Esophagus squamous epithelium (tissue), 5 donors: Measurements from ENCODE around the gene PRKCZ. TPM values are rescaled to one million over a fixed set of nuclear protein-coding genes. Genes with fewer than 3 reads are reported as not detected.

ENCODE experiments used
- DNase-seq: peaks from one replicate; lab custom pipeline; 2025; lab: John Stamatoyannopoulos, UW
- H3K27ac ChIP-seq, 4 donors: fragments of 200-600 bp; sonication (generic); one replicate each; pipeline ENCODE4 v1.5.1; 2016 to 2019; ENCODE audit warnings: mild to moderate bottlenecking in 1 of 4
- H3K27me3 ChIP-seq, 4 donors: fragments of 200-600 bp; sonication (generic); 1 replicate in 3 of 4; 2 replicates in 1 of 4; pipeline versions ENCODE4 v1.5.1 to v1.6.0; 2017 to 2021; ENCODE audit warnings: antibody characterized with exemption in 1 of 4
- H3K36me3 ChIP-seq, 3 donors: fragments of 200-600 bp; sonication (generic); one replicate each; pipeline ENCODE4 v1.5.1; 2016 to 2019
- H3K4me1 ChIP-seq, 3 donors: fragments of 200-600 bp; sonication (generic); one replicate each; pipeline ENCODE4 v1.5.1; 2017 to 2019
- H3K4me3 ChIP-seq, 4 donors: fragments of 200-600 bp; sonication (generic); 1 replicate in 3 of 4; 2 replicates in 1 of 4; pipeline ENCODE4 v1.5.1; 2016 to 2019; ENCODE audit warnings: mild to moderate bottlenecking in 2 of 4, moderate library complexity in 1 of 4
- H3K9me3 ChIP-seq, 3 donors: fragments of 200-600 bp; sonication (generic); one replicate each; pipeline ENCODE4 v1.5.1; 2016 to 2019
- POLR2A ChIP-seq, 4 donors: fragments of 450-650 bp; IDR thresholded peaks; one replicate each; pipeline ENCODE4 v1.6.1; 2017; ENCODE audit warnings: antibody characterized with exemption in 4 of 4, mild to moderate bottlenecking in 4 of 4, moderate library complexity in 3 of 4
- WGBS, 2 donors: methylation state at CpG; one replicate each; pipeline ENCODE4 v1.1.5; 2018; 5-methylcytosine and 5-hydroxymethylcytosine counted together
- intact Hi-C: fragments of 100-400 bp; cut with DNase I; formaldehyde crosslinking; loops from one replicate; pipeline ENCODE4 v1.15.0; 2022
- total RNA-seq, 4 donors: library from RNA; depleted of rRNA; stranded (reverse); fragments of >200 nt; gene quantifications; one replicate each; pipeline ENCODE4 v1.1.0, GENCODE V29; 2016
- TF ChIP-seq, protein P1 (sequence below), 6 experiments: fragments of 450-650 bp in 4 of 6; fragments of 200-600 bp in 2 of 6; sonication (generic) in 2 of 6; IDR thresholded peaks; one replicate each; pipeline ENCODE4 v1.5.1; 2016 to 2019; ENCODE audit warnings: antibody characterized with exemption in 6 of 6, mild to moderate bottlenecking in 4 of 6, moderate library complexity in 4 of 6
- donor health status: DM: yes; HTN: yes; CAD: no.

PRKCZ gene
- total RNA-seq, 4 donors from 2014 or later: 14.5 to 23.8 (median 17.5) TPM

DNA sequence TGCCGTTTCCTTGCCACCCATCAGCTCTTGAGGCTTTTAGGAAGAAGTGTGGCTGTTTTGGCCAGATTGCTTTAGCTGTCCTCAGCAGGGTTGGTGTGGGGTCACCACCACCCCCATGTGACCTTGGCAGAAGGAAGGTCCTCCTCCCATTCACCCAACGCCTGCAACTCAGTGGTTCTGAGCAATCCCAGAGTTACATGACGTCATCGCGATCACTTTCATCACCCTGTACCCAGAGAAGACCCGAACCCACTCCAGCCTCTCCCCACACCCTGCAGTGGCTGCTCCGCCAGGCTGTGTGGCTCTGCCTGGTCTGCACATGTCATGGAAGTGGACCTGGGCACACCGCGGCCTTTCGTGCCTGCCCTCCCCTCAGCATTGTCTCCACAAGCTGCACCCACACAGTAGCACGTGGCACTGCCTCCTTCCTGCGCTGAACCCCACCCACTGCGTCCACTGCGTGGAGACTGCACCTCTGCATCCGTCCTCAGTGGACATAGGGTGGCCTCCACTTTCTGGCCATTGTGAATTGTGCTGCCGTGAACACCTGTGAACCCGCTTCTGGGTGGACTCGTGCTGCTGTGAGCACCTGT is 127.8 kb downstream of the PRKCZ start:
- H3K36me3 ChIP-seq: peaks cover 0 to 46% (median 0%) of the 10 kb centered on the region in 3 donors
- intact Hi-C loops: no loop called here
- TF ChIP-seq, protein P1, sequence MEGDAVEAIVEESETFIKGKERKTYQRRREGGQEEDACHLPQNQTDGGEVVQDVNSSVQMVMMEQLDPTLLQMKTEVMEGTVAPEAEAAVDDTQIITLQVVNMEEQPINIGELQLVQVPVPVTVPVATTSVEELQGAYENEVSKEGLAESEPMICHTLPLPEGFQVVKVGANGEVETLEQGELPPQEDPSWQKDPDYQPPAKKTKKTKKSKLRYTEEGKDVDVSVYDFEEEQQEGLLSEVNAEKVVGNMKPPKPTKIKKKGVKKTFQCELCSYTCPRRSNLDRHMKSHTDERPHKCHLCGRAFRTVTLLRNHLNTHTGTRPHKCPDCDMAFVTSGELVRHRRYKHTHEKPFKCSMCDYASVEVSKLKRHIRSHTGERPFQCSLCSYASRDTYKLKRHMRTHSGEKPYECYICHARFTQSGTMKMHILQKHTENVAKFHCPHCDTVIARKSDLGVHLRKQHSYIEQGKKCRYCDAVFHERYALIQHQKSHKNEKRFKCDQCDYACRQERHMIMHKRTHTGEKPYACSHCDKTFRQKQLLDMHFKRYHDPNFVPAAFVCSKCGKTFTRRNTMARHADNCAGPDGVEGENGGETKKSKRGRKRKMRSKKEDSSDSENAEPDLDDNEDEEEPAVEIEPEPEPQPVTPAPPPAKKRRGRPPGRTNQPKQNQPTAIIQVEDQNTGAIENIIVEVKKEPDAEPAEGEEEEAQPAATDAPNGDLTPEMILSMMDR (IDR thresholded peaks at IDR 0.05): no peak
- no peak for TF ChIP-seq POLR2A (IDR thresholded peaks at IDR 0.05)
- H3K4me1 ChIP-seq: peaks cover 0 to 14% (median 8%) of the 10 kb centered on the region in 3 donors
- H3K27me3 ChIP-seq: no peaks in the 10 kb centered on the region
- H3K9me3 ChIP-seq: no peaks in the 10 kb centered on the region
- 86 to 92% methylated on average over 9 to 17 of the region's 18 CpGs for WGBS, 2 donors
- no peak for DNase-seq
- no peak overlapping the region for H3K4me3 ChIP-seq
- no peak overlapping the region for H3K27ac ChIP-seq

DNA sequence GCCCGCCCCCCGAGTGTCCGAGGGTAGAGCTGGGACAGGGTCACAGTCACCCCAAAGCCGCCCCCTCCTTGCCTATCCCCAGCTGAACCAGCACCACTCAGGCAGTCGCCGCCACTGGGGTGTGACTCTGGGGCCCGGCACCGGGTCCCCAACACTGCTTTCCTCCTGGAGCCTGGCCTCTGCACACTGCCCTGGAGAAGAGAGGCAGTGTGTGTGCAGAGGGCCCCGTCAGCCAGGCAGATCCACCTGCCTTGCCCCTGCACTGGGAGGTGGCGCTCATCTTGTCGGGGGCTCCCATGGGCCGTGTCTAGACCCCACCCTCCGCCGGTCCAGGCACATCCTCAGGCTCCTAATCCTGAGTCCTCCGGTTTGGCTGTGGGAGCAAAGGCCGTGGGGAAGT is 128.7 kb downstream of the PRKCZ start:
- DNase-seq: no peak
- intact Hi-C loops: no loop called here
- TF ChIP-seq, protein P1 (IDR thresholded peaks at IDR 0.05): no peak
- no peak for TF ChIP-seq POLR2A (IDR thresholded peaks at IDR 0.05)
- H3K27ac ChIP-seq: no peak overlapping the region
- no peaks in the 10 kb centered on the region for H3K27me3 ChIP-seq
- H3K9me3 ChIP-seq: no peaks in the 10 kb centered on the region
- WGBS, 2 donors: 90 to 93% methylated on average over 3 to 8 of the region's 16 CpGs
- H3K36me3 ChIP-seq: peaks cover 0 to 48% (median 0%) of the 10 kb centered on the region in 3 donors
- no peak overlapping the region for H3K4me3 ChIP-seq
- peaks cover 0 to 13% (median 8%) of the 10 kb centered on the region in 3 donors for H3K4me1 ChIP-seq

DNA sequence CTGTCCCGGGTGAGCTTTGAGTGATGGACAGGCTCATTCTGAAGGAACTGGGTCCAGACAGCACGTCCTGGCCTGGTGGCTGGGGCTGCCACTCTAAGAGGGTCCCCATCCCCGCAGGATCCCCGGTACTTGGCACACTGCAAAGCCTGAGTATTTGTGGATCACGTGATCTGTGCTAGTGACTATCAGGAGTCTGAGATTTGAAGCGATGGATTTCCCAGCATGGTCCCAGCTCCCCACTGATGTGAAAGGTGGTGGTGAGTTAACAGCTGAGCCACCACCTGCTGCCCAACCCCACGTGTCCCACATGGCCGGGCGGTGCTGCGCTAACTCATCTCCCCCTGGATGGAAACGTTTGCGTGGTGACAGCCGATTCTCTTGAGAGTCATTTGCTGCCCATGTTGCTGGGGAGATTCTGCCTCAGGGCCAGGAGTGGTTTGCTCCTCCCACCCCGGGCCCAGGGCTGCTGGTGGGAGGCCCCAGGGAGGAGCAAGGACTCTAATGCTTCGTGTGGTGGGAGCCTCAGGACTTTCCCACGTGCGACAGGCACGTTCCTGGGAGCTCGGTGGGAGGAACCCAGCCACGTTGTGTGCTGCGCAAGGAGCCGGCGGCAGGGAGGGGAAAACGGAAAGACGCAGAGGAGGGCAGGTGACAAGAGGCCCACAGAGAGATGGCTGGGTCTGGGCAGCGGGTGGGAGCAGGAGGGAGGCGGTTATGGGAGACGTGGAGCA is 129.2 kb downstream of the PRKCZ start:
- 80 to 88% methylated on average over 8 to 16 of the region's 28 CpGs for WGBS, 2 donors
- H3K27ac ChIP-seq: no peak overlapping the region
- intact Hi-C loops: no loop called here
- no peaks in the 10 kb centered on the region for H3K27me3 ChIP-seq
- H3K4me3 ChIP-seq: no peak overlapping the region
- peaks cover 0 to 7% (median 2%) of the 10 kb centered on the region in 3 donors for H3K4me1 ChIP-seq
- TF ChIP-seq, protein P1 (IDR thresholded peaks at IDR 0.05): no peak
- TF ChIP-seq POLR2A (IDR thresholded peaks at IDR 0.05): no peak
- no peak for DNase-seq
- peaks cover 0 to 54% (median 0%) of the 10 kb centered on the region in 3 donors for H3K36me3 ChIP-seq
- no peaks in the 10 kb centered on the region for H3K9me3 ChIP-seq

DNA sequence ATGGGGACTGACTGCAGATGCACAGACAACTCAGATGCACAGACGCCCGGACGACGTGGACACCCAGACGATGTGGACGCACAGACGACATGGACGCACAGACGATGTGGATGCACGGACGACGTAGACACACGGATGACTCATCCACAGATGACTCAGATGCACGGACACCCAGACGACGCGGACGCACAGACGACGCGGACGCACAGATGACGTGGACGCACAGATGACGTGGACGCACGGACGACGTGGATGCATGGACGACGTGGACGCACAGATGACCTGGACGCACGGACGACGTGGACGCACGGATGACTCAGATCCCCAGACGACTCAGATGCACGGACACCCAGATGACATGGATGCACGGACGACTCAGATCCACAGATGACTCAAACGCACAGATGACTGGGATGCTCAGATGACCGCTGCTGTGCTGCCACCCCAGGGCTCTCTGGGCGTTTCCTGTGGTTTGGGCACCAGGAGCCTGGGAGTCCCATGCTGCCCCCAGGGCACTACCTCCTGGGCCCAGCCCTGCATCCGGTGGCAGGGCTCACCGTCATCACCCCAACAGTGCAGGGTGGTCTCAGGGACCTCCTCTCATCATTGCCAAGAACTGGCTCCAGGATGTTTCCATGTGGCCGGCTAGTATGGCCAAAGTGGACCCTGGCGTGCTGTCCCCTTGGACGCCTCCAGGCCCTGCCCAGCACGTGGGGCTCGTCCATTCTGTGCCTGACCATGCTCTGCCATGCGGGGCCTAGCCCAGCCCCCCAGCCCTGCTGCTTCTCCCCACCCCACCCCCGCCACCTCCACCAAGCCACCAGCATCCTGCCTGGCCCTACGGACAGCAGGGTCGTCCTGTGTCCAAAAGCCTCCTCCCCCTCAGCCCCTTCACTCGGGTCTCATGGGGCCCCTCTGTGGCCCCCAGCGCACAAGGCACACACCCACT is 130.4 kb downstream of the PRKCZ start:
- intact Hi-C loops: no loop called here
- no peaks in the 10 kb centered on the region for H3K4me1 ChIP-seq
- no peak overlapping the region for H3K4me3 ChIP-seq
- no peak for DNase-seq
- no peaks in the 10 kb centered on the region for H3K27me3 ChIP-seq
- TF ChIP-seq POLR2A (IDR thresholded peaks at IDR 0.05): no peak
- TF ChIP-seq, protein P1 (IDR thresholded peaks at IDR 0.05): no peak
- 82 to 87% methylated on average over 43 to 44 of the region's 58 CpGs for WGBS, 2 donors
- peaks cover 0 to 65% (median 8%) of the 10 kb centered on the region in 3 donors for H3K36me3 ChIP-seq
- H3K27ac ChIP-seq: no peak overlapping the region
- H3K9me3 ChIP-seq: no peaks in the 10 kb centered on the region
